ENCODE measurements around the gene TAF10.
A peak's percentile ranks its signal among the peaks of the same experiment; 100 is the strongest.

The TAF10 gene

DNA sequence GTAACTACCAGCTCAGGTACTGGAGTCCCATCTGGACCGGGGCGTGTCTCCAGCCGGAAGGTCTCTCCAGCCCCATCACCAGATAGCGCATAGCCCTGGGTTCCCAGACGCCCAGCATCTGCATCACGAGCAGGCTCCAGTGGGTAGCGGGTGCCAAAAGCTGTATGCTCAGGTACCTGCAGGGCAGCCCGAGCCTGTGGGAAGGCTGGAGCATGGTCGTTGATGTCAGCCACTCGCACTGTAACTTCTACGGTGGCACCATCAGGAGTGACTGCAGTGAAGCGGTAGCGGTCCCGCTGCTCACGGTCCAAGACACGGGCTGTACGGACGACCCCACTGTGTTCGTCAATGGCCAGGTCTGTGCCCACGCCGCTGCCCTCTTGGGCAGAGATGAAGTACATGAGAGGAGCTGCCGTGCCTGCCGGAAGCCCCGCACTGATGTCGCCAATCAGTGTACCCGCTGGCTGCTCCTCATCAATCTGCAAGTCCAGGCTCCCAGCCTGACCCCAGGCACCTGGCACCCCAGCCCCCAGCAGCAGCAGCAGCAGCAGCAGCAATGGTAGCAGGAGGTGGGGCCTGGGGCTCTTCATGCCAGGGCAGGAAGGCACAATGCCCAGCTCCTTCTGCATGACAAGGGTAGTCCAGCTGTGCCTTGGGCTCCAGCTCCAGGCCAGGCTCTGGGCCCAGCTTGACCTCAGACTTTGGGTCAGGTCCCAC lies 29.1 kb upstream of the TAF10 start:
- DNase-seq (ENCODE audit: low spot score) = no peak

- no peak for DNase-seq (ENCODE audit: low spot score)
Observed at GRCh38 chr11:6640036-6640984, 28.3 kb upstream of the TAF10 start.

GRCh38 chr11:6638429-6638828 lies 26.4 kb upstream of the TAF10 start:
- no peak for DNase-seq (ENCODE audit: low spot score)

GRCh38 chr11:6637871-6638270 lies 25.9 kb upstream of the TAF10 start:
- DNase-seq (ENCODE audit: low spot score) = peak; percentile 88

DNA sequence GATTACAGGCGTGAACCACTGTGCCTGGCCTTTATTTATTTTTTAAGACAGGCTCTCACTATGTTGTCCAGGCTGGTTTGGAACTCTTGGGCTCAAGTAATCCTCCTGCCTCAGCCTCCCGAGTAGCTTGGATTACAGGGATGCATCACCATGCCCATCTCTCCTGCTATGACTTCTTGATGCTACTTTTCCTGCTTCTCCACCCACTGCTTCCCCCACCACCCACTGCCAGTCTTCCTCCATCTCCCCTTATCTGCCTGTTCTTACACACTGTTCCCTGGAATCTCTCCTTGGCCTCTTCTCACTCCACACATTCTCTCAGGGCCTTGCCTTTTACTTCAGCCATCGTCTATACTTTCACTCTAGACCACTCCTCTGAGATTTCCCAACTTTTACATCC lies 24.5 kb upstream of the TAF10 start:
- DNase-seq (ENCODE audit: low spot score) = no peak

- peak; percentile 43 for DNase-seq (ENCODE audit: low spot score)
Observed at GRCh38 chr11:6635082-6635932, 23.3 kb upstream of the TAF10 start.

DNA sequence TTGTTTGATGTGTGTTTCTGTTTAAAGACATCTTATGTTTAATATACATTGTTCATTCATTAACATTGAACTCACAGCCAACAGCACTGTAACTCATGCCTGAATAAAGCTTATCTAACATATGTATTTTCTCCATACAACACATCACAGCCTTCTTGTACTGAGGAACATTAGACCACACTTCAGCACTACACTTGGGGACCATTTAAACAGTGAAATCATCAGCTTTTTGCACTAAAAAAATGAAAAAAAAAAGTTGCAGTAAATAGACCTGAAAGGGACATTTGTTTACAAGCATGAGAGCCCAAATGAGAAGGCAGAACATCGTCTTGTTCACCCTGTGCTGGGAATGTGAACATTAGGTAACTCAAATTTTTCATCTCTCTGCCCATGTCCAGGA lies 22.5 kb upstream of the TAF10 start:
- no peak for DNase-seq (ENCODE audit: low spot score)

DNA sequence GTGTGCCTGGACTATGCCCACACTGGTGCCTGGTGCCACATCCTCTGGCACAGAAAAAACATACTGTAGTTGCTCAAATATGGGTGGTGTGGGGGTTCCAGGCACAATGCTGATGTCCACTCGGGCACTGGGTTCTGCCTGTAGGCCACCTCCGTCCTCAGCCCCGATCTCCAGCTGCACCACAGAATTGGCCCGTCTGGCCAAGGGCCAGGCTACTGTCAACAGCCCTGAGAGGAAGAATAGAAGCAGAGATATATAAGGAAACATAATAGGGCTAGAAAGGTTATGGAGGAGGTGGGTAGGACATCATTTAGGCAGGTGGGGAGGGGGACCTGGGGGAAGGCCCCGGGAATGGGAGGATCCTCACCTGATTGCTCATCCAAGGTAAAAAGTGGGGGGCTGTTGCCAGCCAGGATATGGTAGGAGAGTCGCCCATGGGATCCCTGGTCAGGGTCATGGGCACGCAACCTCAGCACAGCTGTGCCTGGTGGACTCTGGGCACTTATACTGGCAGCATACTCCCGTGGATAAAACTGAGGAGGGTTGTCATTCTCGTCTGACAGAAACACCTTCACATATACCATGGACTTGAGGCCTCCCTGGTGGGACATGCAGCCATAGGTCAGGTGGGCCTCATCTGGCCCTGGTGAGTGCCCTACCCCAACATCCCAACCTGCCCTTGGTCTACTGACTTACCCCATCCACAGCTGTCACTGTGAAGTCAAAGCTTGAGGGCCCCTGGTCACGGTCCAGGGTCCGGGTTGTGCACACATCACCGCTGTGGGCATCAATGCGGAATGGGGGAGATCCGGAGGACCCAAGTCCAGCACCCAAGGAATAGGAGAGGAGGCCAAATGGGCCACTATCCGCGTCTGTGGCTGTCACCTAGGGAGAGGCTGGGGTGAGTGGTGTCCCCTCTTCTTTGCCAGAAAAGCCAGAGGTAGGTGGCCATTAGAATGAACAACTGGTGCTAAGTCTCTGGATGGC lies 21.7 kb upstream of the TAF10 start:
- DNase-seq (ENCODE audit: low spot score) = no peak

DNA sequence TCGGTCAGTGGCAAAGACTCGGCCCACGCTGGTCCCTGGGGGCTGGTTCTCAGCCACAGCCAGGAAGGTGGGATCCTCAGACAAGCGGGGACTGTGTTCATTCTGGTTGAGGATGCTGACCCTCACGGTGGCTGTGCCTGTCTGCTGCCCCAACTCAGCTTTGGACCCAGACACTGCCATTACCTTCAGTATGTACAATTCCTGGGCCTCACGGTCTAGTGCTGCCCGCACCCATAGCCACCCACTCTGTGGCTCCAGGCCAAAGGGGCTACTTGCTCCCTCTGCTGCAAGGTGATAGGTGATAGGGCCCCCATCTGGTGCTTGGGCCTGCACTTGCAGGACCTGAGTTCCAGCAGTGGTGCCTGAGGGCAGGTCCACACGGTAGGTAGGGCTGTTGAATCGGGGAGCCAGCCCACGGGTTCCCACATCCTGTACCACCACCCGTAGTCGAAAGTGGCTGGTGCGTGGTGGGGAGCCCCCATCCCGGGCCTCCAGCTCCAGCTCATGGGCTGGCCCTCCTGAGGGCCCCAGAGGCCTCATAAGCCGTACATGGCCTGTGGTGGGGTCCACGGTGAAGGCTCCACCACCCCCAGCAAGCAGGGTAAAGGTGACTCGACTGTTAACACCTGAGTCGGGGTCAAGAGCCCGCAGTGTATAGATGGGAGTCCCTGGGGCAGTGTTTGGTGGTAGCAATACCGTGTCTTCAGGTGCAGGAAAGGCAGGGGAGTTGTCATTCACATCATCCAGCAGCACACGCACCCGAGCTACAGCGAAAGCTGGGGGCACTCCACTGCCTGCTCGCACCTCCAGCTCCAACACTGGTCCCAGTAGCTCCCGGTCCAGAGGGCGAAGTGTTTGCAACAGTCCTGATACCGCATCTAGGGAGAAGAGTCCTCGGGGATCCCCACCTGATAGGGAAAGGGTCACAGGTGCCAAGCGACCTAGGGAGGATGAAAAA lies 20.4 kb upstream of the TAF10 start:
- no peak for DNase-seq (ENCODE audit: low spot score)

GRCh38 chr11:6631361-6631890 lies 19.4 kb upstream of the TAF10 start:
- no peak for DNase-seq (ENCODE audit: low spot score)

GRCh38 chr11:6630632-6631291 lies 18.7 kb upstream of the TAF10 start:
- no peak for DNase-seq (ENCODE audit: low spot score)

DNA sequence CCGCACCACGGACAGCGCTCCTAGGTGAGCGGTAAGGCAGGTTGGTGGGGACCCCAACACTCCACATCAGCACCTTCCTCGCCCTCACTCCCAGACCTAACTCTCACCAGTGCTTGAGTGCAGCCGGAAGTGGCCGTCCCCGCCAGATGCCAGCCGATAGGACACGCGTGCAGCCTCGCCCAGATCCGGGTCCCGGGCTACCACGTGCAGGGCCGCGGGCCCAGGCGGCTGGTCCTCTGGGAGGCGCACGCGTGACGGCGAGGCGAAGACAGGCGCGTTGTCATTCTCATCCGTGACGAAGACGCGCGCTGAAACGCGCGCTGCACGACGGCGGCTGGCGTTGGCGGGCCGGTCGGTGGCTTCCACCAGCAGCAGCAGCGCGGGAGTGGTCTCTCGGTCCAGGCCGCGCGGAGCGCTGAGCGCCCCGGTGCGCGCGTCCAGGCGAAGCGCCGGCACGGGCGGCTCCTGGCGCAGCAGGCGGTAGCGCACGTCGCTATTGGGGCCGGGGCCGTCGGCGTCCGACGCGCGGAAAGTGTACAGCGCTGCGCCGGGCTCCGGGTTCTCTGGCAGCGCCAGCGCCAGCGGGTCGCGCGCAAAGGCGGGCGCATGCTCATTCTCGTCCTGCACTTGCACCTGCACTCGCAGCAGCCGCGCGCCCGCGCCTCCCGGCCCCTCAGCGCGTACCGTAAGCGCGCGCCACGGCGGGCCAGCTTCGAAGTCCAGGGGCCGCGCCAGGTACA lies 18.0 kb upstream of the TAF10 start:
- no peak for DNase-seq (ENCODE audit: low spot score)

- no peak for DNase-seq (ENCODE audit: low spot score)
Observed at GRCh38 chr11:6629573-6629891, 17.5 kb upstream of the TAF10 start.

GRCh38 chr11:6628526-6628925 lies 16.5 kb upstream of the TAF10 start:
- no peak for DNase-seq (ENCODE audit: low spot score)

DNA sequence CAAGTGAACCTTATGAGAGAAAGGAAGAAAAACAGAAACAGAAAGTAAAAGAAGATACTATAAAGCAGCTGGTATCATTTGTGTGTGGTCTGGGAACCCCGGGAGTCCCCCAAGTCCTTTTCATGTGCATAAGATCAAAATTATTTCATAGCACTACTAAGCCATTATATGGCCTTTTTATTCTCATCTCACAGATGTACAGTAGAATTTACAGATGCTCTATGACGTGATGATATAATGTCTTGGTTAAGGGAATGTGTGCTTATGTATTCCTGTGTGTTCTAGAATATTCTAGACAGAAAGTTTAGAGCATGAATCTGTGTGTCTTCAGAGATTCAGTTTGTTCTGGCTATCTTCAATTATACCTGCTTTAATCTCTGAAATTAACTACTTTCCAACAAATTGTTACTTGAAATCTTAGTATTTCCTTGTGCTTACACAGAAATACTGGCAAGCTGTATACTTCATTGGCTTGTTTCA lies 15.8 kb upstream of the TAF10 start:
- DNase-seq (ENCODE audit: low spot score) = no peak

DNA sequence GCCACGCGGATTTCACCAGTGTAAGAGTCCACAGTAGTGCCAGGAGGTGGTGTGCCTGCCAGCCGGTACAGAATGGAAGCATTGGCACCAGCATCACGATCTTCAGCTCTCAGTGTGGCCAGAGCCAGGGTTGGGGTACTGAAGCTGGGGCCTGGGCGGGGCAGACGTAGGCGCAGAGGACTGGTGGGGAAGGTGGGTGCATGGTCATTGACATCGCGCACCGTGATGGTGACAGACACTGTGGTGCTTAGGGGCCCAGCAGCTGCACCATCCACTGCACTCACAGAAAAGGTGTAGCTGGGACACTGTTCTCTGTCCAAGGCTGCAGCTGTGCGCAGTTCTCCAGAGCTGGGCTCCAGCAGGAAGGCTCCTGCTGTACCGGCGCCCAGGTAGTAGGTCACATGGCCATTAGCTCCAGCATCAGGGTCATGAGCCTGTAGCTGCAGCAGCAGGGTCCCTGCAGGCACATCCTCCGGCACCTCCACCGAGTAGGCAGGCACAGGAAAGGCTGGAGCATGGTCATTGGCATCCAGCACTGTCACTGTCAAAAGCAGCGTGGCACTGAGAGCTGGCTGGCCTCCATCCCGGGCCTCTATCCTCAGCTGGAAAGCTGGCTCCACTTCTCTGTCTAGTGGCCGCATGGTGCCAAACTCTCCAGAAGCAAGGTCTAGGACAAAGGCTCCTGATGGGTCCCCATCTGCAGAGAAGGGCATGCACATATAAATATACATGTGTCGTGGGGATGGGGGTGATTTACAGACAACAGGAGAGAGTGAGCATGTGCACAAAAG lies 15.2 kb upstream of the TAF10 start:
- DNase-seq (ENCODE audit: low spot score) = no peak

DNA sequence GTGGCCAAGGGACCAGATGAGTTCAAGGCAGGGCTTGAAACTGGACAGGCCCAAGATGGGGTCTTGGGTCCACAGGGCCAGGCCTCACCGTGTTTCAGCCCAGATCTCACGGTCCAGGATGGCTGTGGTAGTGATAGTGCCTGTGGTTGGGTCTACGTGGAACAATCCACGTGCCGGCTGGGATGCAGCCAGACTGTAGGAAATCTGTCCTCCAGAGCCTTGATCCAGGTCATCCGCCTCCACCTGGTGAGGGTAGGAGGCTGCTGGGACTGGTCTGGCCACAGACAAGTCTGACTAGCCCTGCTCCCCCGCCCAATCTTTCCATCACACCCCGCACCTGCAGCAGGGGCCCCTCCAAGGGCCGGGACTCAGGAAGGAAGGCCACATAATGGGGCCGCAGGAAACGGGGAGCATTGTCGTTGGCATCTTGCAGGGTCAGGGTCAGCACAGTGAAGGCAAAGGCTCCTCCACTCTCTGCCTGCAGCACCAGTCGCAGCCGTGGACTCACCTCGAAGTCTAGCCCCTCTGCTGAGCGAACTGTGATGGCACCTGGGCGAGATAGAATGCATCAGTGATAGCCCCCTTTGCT lies 13.9 kb upstream of the TAF10 start:
- no peak for DNase-seq (ENCODE audit: low spot score)

Measured in GM03348 (cell line).